SH-SY5Y (cell line): Measurements from ENCODE around the gene NPPA.

Experiments used
- GATA2 ChIP-seq: IDR thresholded peaks from 2 replicates; pipeline ENCODE4 v1.6.1; 2011; ENCODE audit warnings: mild to moderate bottlenecking, low read depth, low read length
- GATA3 ChIP-seq: IDR thresholded peaks from 2 replicates; pipeline ENCODE4 v1.6.1; 2011; ENCODE audit warnings: low read depth, mild to moderate bottlenecking, low read length, moderate library complexity

DNA sequence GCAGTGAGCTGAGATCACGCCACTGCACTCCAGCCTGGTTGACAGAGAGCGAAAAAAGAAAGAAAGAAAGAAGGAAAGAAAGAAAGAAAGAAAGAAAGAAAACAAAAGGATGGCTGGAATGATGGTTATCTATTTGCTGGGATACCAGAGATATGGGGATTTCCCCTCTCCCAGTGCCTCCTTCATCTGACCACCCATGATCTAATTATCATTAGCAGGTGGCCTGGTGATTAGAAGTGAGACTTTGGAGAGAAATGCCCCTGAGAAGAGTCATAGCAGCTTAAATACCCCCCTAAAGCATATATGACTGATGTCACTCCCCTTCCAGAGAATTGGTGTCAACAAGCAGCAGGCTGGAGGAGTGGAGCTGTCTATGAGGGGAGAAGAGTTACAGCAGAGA, 12.5 kb upstream of the NPPA start:
- TF ChIP-seq GATA3, result no peak
- TF ChIP-seq GATA2, result no peak; the same call in 1 of the 2 replicates
